ENCODE measurements around the gene GRK3.
"Not testable (repeated sequence)": the region's sequence is repeated elsewhere in the genome, so short reads cannot be mapped to it uniquely, and the experiment has no call there.

The GRK3 gene

GRCh38 chr22:25564320-25564978, at the start of gene GRK3:
Gene GRK3 (plus strand): TSS chr22:25564675. CDS start chr22:25565041, 366 bp downstream.
- DNase-seq: peak; percentile 51

- DNase-seq: no peak
Measured at GRCh38 chr22:25518000-25518663, 46.3 kb upstream of the GRK3 start.

GRCh38 chr22:25525376-25525775, 39.1 kb upstream of the GRK3 start:
- DNase-seq: no peak

DNA sequence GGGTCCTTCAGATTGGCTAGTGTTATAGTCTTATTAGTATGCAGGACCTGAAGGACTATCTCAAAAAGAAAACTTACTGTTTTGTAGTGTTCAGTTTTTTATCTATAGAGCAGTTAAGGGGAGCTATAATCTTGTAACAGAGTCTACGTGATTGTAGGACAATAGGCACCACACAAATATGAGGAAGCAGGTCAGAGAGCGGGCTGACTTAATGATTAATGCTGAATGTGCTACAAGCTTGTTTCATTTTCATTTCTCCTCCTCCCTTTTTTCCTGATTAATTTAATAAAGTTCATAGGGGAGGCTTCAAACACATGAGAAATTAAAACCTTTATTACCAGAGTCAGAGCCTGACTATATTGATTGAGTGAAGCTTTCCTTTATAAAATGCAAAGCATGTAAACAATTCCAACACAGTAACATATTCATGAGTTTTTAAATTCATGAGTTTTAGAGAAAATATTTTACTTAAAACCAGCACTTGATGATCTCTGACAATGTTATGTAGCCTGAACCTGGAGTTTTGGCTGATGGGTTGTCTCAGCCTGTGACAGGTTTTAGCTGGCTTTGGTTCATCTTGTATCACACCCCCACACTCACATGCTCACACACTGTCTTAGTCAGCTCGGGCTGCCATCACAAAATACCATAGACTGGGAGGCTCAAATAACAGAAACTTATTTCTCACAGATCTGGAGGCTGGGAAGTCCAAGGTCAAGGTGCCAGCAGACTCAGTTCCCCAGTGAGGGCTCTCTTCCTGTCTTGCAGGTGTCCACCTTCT, 38.5 kb upstream of the GRK3 start:
- DNase-seq: not testable (repeated sequence)

- DNase-seq: not testable (repeated sequence)
Measured at GRCh38 chr22:25527016-25527415, 37.5 kb upstream of the GRK3 start.

DNA sequence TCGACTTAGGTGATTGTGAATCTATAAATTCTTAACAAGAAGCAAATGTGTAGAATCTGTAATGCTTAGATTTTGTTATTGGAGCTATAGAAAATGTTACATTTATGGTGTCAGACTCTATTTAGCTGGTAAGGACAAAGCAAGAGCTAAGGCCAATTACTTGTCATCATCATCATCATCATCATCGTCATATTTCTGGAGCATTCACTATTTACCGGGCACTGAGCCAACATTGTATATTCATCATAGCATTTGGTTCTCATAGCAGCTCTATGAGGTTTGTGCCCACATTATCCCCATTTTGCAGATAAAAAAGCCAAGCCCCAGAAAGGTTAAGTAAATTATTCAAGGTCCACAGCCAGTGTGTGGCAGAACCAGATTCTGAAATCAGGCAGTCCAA, 36.4 kb upstream of the GRK3 start:
- DNase-seq: not testable (repeated sequence)

- not testable (repeated sequence) for DNase-seq
Measured at GRCh38 chr22:25529059-25529458, 35.4 kb upstream of the GRK3 start.

- DNase-seq: not testable (repeated sequence)
Measured at GRCh38 chr22:25529541-25530137, 34.8 kb upstream of the GRK3 start.

DNA sequence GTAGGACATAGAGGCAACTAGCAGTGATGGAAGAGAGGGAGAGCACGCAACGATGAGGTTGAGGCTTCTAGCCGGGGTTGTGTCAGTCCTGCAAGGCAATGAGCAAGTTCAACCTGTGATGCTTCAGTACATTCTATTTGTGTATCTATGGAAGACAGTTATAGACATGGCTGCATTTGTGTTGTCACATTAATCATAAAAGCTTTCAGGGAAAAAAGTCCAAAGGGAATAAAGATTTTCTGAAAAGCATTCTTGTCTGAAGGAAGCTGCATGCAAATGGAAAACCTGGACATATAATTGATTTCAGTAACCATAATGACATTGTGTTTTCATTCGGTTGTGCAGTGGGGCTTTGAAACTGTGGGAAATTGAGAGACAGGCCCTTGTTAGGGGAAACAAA, 32.8 kb upstream of the GRK3 start:
- not testable (repeated sequence) for DNase-seq

GRCh38 chr22:25534724-25535123, 29.8 kb upstream of the GRK3 start:
- no peak for DNase-seq

DNA sequence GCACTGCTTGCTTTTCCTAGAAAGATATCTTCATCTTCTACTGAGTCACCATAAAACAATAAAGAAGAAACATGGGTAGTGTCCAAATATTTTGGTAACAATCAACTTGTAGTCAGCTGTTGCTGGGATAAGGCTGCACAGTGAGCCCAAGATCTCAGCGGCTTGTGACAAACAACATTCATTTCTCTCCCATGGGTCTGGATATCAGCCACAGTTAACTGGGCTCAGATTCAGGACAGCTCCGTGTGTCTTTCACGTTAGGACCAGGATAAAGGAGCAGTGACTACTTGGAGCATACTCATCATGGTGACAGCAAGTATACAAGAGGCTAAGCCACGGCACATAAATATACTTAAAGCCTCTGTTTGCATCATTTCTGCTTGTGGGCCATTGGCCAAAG, 27.9 kb upstream of the GRK3 start:
- DNase-seq: no peak

GRCh38 chr22:25540166-25540907, 24.1 kb upstream of the GRK3 start:
- DNase-seq: no peak

- DNase-seq: no peak
Measured at GRCh38 chr22:25540908-25541660, 23.4 kb upstream of the GRK3 start.

DNA sequence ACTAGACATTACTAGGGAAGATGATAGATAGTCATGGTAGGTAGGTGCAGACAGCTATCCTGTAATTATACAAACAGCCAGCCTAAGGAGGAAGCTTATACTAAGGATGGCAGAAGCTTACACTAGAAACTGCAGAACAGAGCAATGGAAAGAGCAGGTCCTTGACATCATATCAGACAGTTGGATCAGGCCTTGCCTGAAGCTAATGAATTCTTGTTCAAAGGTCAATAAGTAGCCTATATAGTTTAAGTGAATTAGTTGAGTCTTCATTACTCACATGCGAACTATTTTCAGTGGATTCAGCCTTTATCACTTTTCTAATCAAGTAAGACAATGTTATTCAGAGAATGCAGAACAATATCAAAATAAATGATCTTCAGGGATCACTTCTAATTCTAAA, 22.3 kb upstream of the GRK3 start:
- no peak for DNase-seq

DNA sequence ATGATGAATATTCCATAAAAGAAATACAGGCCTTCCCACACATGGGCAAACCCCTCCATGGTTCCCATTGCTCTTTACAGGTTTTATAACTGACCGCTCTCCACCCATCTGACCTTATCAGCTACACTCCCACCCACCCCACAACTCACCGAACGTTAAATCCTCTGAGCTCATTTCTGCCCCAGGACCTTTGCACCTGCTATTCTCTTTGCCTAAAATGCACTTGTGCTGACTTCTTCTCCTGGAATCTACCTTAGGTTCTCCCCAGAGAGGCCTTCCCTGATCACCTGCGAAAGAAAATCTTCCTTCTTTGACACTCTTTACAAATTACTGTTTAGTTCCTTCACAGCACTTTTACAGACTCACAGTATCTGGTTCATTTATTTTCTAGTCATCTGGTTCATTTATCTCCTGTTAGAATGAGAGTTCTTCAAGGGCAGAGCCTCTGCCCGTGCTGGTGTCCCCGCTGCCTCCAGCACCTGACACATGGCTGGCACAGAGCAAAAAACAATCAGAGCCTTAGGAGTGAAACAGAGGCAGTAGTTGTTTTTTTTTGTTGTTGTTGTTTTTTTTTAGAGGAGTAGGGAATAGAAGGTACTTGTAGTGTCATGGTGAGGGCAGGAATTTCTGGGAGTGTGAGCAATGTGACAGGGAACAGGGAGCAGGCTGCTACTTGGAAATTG, 21.6 kb upstream of the GRK3 start:
- DNase-seq: no peak

DNA sequence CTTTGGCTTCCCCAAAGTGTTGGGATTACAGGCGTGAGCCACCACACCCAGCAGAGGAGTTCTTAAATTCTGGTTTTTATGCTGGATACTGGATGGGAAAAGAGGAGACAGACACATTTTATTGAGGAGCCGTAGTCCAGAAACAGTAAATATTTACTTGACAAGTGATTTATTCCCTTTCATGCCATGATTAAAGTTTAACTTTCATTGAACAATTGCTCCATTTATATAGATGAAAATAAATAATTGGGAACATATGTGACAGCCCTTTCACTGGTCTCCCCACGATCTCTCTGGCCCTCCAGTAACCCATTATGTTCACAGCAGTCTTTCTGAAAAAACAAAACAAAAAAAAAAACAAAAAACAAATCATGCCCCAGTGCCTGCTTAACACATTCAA, 19.3 kb upstream of the GRK3 start:
- DNase-seq: no peak

- no peak for DNase-seq
Measured at GRCh38 chr22:25545672-25546071, 18.8 kb upstream of the GRK3 start.

DNA sequence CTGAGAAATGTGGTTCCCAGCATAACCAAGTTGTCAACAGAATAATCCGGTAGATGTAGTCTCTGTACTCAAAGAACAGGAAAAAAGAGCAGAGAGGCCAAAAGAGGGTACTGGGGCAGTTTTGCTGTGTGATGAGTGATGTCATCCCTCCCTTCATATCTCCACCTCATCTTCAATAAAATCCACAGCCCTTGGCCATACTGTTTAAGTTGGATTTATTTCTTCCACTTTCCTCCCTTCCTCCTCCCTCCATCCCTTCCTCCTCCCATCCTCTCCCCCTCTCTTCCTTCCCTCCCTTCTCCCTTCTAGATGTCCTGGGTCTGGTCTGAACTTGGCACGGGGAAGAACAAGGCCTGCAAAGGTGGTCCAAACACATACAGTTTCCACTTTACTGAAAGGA, 18.2 kb upstream of the GRK3 start:
- DNase-seq: no peak

GRCh38 chr22:25546751-25547150, 17.7 kb upstream of the GRK3 start:
- no peak for DNase-seq

GRCh38 chr22:25548866-25549464, 15.5 kb upstream of the GRK3 start:
- no peak for DNase-seq

GRCh38 chr22:25551396-25551795, 13.1 kb upstream of the GRK3 start:
- DNase-seq: no peak

Data from NCI-H510A treated with DMSO at 0.1 percent for 48 hours (cell line).